K562 (cell line): ENCODE data around the gene EPHA10. TPM values are rescaled to one million over a fixed set of nuclear protein-coding genes. Genes with fewer than 3 reads are reported as not detected.

ENCODE experiments used
- ATAC-seq: fragments of 200-7000 bp; cut with Tn5 transposase; 3 replicates; pipeline ENCODE4 v1.9.1; 2020; ENCODE audit warnings: moderate library complexity
- BruUV-seq: library from RNA; stranded (reverse); fragments of 400-500 nt; replicated peaks from 2 replicates; lab custom pipeline; 2021; lab: Mats Ljungman, UMichigan
- CTCF ChIA-PET: fragments of 300-600 bp; formaldehyde crosslinking; extraction: SDS; loops from one replicate; lab custom pipeline; 2021; ENCODE audit warnings: low intra/inter-chr PET ratio; lab: Yijun Ruan, JAX
- POLR2A ChIA-PET: fragments of 300-600, 350-650 bp; sonication (Branson Sonifier 250); formaldehyde crosslinking; extraction: SDS; loops from one replicate; lab custom pipeline; 2021; ENCODE audit warnings: antibody characterized with exemption, inconsistent platforms; lab: Yijun Ruan, JAX
- DNase-seq, 4 experiments: peaks; one replicate each; pipeline versions ENCODE4 v3.0.0 to v3.0.0-alpha.2; 2011 to 2018; ENCODE audit warnings: low spot score in 3 of 4, mixed read lengths in 3 of 4; ENCODE audit errors: extremely low read depth in 1 of 4
- FAIRE-seq: peaks from 2 replicates; lab custom pipeline; 2011; peaks lifted over from hg19 to GRCh38; lab: Jason Lieb, UNC
- H2AFZ ChIP-seq: 2 replicates; pipeline ENCODE4 v1.6.0; 2011; ENCODE audit warnings: low read depth, low read length, control low read depth, inconsistent platforms
- H3K27ac ChIP-seq: fragments of 200-600 bp; 3 replicates; pipeline ENCODE4 v1.8.0; 2011; ENCODE audit warnings: low read depth, mild to moderate bottlenecking, control low read depth, inconsistent platforms, low read length, moderate library complexity, mixed read lengths; ENCODE audit errors: extremely low read depth
- H3K27me3 ChIP-seq, 2 experiments: fragments of 300-600 bp in 1 of 2; 2 replicates in 1 of 2; 3 replicates in 1 of 2; pipeline versions ENCODE4 v1.6.0 to v1.8.0; 2011; ENCODE audit warnings: inconsistent platforms in 2 of 2, low read length in 2 of 2, mild to moderate bottlenecking in 1 of 2, mixed read lengths in 1 of 2, moderate library complexity in 1 of 2; ENCODE audit not compliant: control insufficient read depth in 2 of 2, insufficient read depth in 2 of 2
- H3K36me3 ChIP-seq: fragments of 300-600 bp; 3 replicates; pipeline ENCODE4 v1.8.0; 2011; ENCODE audit warnings: mild to moderate bottlenecking, low read length, inconsistent platforms; ENCODE audit not compliant: control insufficient read depth, insufficient read depth
- H3K4me1 ChIP-seq, 2 experiments: fragments of 200-600 bp in 1 of 2; replicated peaks in 1 of 2; 2 replicates in 1 of 2; 3 replicates in 1 of 2; pipeline versions ENCODE4 v1.5.1 to v1.8.0; 2011; ENCODE audit warnings: inconsistent platforms in 2 of 2, low read length in 2 of 2, mild to moderate bottlenecking in 1 of 2, mixed read lengths in 1 of 2, moderate library complexity in 1 of 2; ENCODE audit not compliant: control insufficient read depth in 2 of 2, insufficient read depth in 2 of 2
- H3K4me2 ChIP-seq: 2 replicates; pipeline ENCODE4 v1.6.1; 2011; ENCODE audit warnings: low read length, control low read depth, inconsistent platforms, mixed read lengths; ENCODE audit not compliant: insufficient read depth
- H3K4me3 ChIP-seq: fragments of 200-600 bp; sonication (generic), shearing (Covaris generic); 2 replicates; pipeline ENCODE4 v1.5.1; 2016; ENCODE audit warnings: control low read depth, inconsistent platforms
- H3K79me2 ChIP-seq: fragments of 200-600 bp; 3 replicates; pipeline ENCODE4 v1.8.0; 2011; ENCODE audit warnings: low read length, inconsistent platforms; ENCODE audit not compliant: control insufficient read depth, insufficient read depth
- H3K9ac ChIP-seq, 2 experiments: 2 replicates each; pipeline versions ENCODE4 v1.6.0 to v1.6.1; 2011; ENCODE audit warnings: low read depth in 2 of 2, low read length in 2 of 2, control low read depth in 1 of 2, inconsistent platforms in 1 of 2, mild to moderate bottlenecking in 1 of 2, mixed read lengths in 1 of 2; ENCODE audit not compliant: insufficient read depth in 1 of 2
- H3K9me1 ChIP-seq: one replicate; pipeline ENCODE4 v1.6.0; 2011; ENCODE audit warnings: inconsistent platforms, mild to moderate bottlenecking, low read length, moderate library complexity; ENCODE audit not compliant: control insufficient read depth, insufficient read depth
- H3K9me3 ChIP-seq: replicated peaks from 2 replicates; pipeline ENCODE4 v1.5.1; 2011; ENCODE audit warnings: low read depth, low read length, inconsistent platforms; ENCODE audit not compliant: control insufficient read depth, insufficient read depth
- H4K20me1 ChIP-seq: replicated peaks from 2 replicates; pipeline ENCODE4 v1.6.1; 2011; ENCODE audit warnings: low read length, inconsistent platforms, mixed read lengths; ENCODE audit not compliant: control insufficient read depth, insufficient read depth
- CHD2 ChIP-seq: IDR thresholded peaks from 2 replicates; pipeline ENCODE4 v1.6.1; 2011; ENCODE audit warnings: low read depth, low read length
- TFE3 ChIP-seq: fragments of 450-650 bp; formaldehyde crosslinking; IDR thresholded peaks from 2 replicates; pipeline ENCODE4 v1.4.0; 2020; ENCODE audit warnings: mild to moderate bottlenecking, mixed read lengths
- WGBS: fragments of 100-300 bp; shearing (Covaris generic); methylation state at CpG from one replicate; pipeline ENCODE4 v1.1.6; 2016; ENCODE audit warnings: low coverage, mixed read lengths; ENCODE audit not compliant: insufficient coverage; ENCODE audit errors: missing lambda C conversion rate; 5-methylcytosine and 5-hydroxymethylcytosine counted together
- in situ Hi-C: fragments of 300-500 bp; cut with MboI; formaldehyde crosslinking; loops from 4 replicates; pipeline ENCODE4 v1.15.0; 2018; ENCODE audit warnings: inconsistent platforms, mixed read lengths
- intact Hi-C: fragments of 100-400 bp; cut with micrococcal nuclease; formaldehyde crosslinking; loops from 2 replicates; pipeline ENCODE4 v1.14.2; 2022
- polyA plus RNA-seq, 8 experiments: library from polyadenylated mRNA; depleted of rRNA in 4 of 8; stranded (reverse) in 5 of 8; unstranded in 3 of 8; fragments of >200 nt; fragmentation: Nextera tagmentation in 2 of 8; fragmentation: Illumina TruSeq in 1 of 8; extraction: Ambion mirVana in 2 of 8; extraction: Trizol in 1 of 8; gene quantifications; 2 replicates each; pipeline versions ENCODE4 v1.2.1 to v1.2.3, GENCODE V29; 2011 to 2014; ENCODE audit warnings: inconsistent platforms in 1 of 8, missing spikeins in 1 of 8
- total RNA-seq, 7 experiments: library from RNA; depleted of rRNA in 6 of 7; stranded (reverse); fragments of >200 nt in 6 of 7; fragmentation: Illumina TruSeq in 2 of 7; extraction: Trizol in 2 of 7; gene quantifications; 2 replicates each; pipeline versions ENCODE4 v1.2.1 to v1.2.3, GENCODE V29; 2011 to 2021; ENCODE audit warnings: low replicate concordance in 1 of 7

EPHA10 gene
- total and polyA plus RNA-seq, 9 of the 15 experiments (the other 6 are each of a cell fraction or from before 2014, with no cell fraction given) = 0.03 TPM; not detected in 8

GRCh38 chr1:37813529-37814145 lies 48.7 kb upstream of the EPHA10 start:
- peaks cover 16% of the 10 kb centered on the region; the same call in 2 of the 3 replicates for H3K79me2 ChIP-seq
- H3K9ac ChIP-seq = no peak overlapping the region
- no peak for ATAC-seq
- POLR2A ChIA-PET = interaction anchor here (0.6 kb wide), 1 partner anchor 43 kb away, joined by 4 read pairs; no protein-coding TSS in a partner anchor
- no peaks in the 10 kb centered on the region for H3K9me3 ChIP-seq
- H3K4me3 ChIP-seq = no peak overlapping the region
- BruUV-seq = no TSS peak
- no peak overlapping the region for H3K27ac ChIP-seq
- peaks cover 10 to 14% of the 10 kb centered on the region in 2 experiments; a peak in 4 of 5 replicates for H3K4me1 ChIP-seq
- FAIRE-seq = no peak
- CTCF ChIA-PET = no interaction called here
- 71% methylated on average over 2 of the region's 2 CpGs for WGBS
- H3K4me2 ChIP-seq = no peak overlapping the region
- no peaks in the 10 kb centered on the region for H3K9me1 ChIP-seq
- H3K36me3 ChIP-seq = peaks cover 60% of the 10 kb centered on the region
- H4K20me1 ChIP-seq = peaks cover 4% of the 10 kb centered on the region; the same call in 1 of the 2 replicates
- intact Hi-C loops = loop anchor here (10.0 kb wide), 1 partner anchor 161 kb away; no protein-coding TSS in a partner anchor
- no peak overlapping the region for H2AFZ ChIP-seq
- H3K27me3 ChIP-seq = no peaks in the 10 kb centered on the region
- no peak for DNase-seq
- TF ChIP-seq TFE3 (peak; percentile 31), CHD2 (no peak)
- in situ Hi-C loops = no loop called here
